ENCODE measurements around the gene TMEM200A.

GRCh38 chr6:130473886-130474285 lies 108.1 kb downstream of the TMEM200A start:
- TF ChIP-seq, protein P1, sequence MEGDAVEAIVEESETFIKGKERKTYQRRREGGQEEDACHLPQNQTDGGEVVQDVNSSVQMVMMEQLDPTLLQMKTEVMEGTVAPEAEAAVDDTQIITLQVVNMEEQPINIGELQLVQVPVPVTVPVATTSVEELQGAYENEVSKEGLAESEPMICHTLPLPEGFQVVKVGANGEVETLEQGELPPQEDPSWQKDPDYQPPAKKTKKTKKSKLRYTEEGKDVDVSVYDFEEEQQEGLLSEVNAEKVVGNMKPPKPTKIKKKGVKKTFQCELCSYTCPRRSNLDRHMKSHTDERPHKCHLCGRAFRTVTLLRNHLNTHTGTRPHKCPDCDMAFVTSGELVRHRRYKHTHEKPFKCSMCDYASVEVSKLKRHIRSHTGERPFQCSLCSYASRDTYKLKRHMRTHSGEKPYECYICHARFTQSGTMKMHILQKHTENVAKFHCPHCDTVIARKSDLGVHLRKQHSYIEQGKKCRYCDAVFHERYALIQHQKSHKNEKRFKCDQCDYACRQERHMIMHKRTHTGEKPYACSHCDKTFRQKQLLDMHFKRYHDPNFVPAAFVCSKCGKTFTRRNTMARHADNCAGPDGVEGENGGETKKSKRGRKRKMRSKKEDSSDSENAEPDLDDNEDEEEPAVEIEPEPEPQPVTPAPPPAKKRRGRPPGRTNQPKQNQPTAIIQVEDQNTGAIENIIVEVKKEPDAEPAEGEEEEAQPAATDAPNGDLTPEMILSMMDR (IDR thresholded peaks at IDR 0.05; ENCODE audit: control extremely low read depth in 1 of 3, insufficient read depth in 1 of 3, low read depth in 1 of 3, low read length in 3 of 3): no peak
- TF ChIP-seq PHF8 (conservative IDR thresholded peaks at IDR 0.05; ENCODE audit: low read depth, low read length) (no peak), RNF2 (IDR thresholded peaks at IDR 0.05; ENCODE audit: borderline replicate concordance, low read depth, low read length, missing control alignments, poor library complexity, severe bottlenecking) (no peak)
